KOPT-K1 (cell line): Measurements from ENCODE around the gene POTEC.
"Not testable (repeated sequence)": the region's sequence is repeated elsewhere in the genome, so short reads cannot be mapped to it uniquely, and the experiment has no call there.

Experiments used
- H3K27ac ChIP-seq: fragments of 200-600 bp; sonication (generic); 2 replicates; pipeline ENCODE4 v1.5.1; 2016; ENCODE audit warnings: antibody characterized with exemption, mild to moderate bottlenecking, low read depth, low read length; ENCODE audit not compliant: poor library complexity, severe bottlenecking
- H3K36me3 ChIP-seq: fragments of 200-600 bp; sonication (generic); 2 replicates; pipeline ENCODE4 v1.5.1; 2017; ENCODE audit warnings: antibody characterized with exemption, mild to moderate bottlenecking, low read length, moderate library complexity; ENCODE audit not compliant: insufficient read depth
- H3K9me3 ChIP-seq: fragments of 200-600 bp; sonication (generic); 2 replicates; pipeline ENCODE4 v1.5.1; 2017; ENCODE audit warnings: antibody characterized with exemption, low read length, mild to moderate bottlenecking; ENCODE audit not compliant: insufficient read depth, poor library complexity, severe bottlenecking

The POTEC gene

DNA sequence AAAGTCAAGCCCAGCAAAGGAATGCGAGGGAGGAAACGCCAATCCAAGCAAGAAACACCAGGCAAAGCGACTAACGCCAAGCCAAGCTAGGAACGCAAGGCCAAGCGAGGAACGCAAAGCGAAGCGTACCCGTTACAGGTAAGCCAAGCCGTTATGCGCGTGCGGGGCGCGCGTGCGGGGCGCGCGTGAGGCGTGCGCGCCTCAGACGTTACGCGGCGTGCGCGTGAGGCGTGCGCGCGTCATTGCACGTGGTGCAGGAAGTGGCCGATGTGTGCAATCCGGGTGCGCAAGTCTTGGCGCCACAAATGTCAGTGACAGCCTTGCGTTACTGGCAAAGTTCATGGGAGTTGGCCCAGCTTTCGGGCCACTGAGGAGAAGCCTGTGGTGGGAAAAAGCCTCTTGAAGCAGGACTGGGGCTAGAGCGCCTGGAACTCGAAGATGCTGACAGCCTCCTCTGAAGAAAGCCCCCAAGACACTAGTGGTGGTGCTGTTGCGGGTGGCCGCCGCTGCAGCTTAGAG lies at the start of gene POTEC:
Gene POTEC (minus strand): TSS at position 155 of the 519 bp plus-strand sequence. CDS start 454 bp downstream, outside the sequence.
- not testable (repeated sequence) for H3K9me3 ChIP-seq, H3K27ac ChIP-seq, H3K36me3 ChIP-seq

DNA sequence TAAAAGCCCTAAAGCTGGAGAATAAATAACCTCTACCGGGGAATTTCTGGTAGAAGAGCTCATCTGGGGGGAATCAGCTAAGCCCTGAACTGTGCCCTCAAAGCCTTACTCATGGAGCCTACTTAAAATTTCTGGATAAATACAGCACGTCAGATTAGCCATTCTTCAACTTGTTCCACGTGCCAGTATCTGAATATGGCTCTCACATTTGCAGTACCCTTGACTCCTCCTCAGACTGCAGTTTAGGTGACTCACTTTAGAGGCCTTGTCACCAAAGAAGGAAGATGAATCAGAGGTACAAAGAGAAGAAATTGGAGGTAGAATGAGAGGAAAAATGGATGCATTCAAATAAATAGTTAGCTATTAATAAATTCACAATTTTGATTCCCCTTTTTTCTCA lies 34.6 kb upstream of the POTEC start:
- H3K36me3 ChIP-seq, result no peaks in the 10 kb centered on the region
- no peaks in the 10 kb centered on the region for H3K9me3 ChIP-seq
- no peak overlapping the region for H3K27ac ChIP-seq

DNA sequence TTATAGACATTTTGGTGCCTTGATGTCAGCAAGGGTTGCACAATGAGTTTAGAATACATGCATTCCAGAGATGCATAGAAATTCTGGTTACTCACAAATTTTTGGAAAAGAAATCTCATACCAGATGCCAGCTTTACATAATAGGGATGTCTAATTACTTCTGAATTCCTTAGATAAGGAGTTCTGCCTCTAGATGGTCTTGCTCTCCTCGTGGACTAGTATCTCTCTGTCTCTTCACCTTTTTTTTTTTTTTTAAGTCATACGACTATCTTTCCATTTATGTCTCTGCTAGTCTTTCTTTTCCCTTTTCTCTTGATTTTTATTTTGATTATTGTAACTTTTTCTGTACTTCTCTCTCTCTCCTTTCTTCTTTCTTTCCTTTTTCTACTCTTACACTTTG lies 16.1 kb upstream of the POTEC start:
- not testable (repeated sequence) for H3K36me3 ChIP-seq, H3K27ac ChIP-seq, H3K9me3 ChIP-seq

DNA sequence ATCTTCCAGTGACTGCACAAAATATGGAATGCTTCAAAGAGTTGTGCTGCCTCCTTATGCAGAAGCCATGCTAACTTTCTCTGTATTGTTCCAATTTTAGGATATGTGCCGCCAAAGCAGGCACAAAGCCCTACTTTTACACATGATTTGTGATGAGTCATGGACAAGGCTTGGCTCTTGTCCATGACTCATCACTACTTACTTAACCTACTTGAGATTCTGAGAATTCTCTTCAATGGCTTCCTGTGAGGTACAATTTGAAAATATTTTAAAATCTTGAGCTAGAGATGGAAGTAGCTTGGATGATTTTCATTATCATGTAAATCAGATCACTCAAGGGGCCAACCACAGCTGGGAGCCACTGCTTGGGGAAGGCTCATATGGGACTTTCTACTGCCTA lies 11.7 kb downstream of the POTEC start:
- not testable (repeated sequence) for H3K9me3 ChIP-seq, H3K36me3 ChIP-seq, H3K27ac ChIP-seq

DNA sequence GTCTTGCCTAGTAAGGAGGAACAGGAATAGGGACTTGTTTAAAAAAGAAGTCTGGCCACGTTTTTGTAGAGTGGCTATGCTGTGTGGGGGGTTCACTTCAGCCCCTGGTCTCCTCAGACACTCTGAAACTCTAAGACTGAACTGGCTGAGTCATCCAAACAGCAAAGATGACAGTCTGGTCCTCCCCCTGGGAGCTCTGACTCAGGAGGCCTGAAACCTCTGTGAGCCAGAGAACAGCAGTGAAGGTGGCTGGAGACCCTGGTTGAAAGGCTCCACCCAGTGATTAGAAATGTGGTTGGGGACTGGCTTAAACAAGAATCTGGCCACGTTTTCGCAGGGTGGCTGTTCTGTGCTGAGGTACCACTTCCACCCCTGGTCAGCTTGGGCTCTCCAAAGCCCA lies 32.7 kb downstream of the POTEC start:
- not testable (repeated sequence) for H3K36me3 ChIP-seq, H3K27ac ChIP-seq, H3K9me3 ChIP-seq

DNA sequence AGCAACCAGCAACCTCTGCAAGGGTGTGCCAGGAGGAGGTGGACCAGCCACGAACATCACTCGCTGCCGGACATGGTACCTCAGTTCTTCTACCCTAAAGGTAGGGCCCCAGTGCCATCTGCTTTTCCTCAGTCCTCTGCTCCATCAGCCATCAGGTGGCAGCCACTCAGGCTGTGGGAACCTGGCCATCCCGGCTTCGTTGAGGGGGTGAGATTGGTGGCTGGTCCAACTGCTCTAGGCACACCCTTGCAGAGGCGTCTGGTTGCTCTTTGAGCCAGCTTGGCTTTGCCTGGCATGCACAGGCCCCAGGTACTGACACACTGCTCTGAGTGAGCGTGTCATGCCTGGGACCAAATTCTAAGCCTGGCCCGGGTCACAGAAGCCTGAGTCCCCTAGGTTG lies 39.7 kb downstream of the POTEC start:
- not testable (repeated sequence) for H3K27ac ChIP-seq, H3K9me3 ChIP-seq, H3K36me3 ChIP-seq

DNA sequence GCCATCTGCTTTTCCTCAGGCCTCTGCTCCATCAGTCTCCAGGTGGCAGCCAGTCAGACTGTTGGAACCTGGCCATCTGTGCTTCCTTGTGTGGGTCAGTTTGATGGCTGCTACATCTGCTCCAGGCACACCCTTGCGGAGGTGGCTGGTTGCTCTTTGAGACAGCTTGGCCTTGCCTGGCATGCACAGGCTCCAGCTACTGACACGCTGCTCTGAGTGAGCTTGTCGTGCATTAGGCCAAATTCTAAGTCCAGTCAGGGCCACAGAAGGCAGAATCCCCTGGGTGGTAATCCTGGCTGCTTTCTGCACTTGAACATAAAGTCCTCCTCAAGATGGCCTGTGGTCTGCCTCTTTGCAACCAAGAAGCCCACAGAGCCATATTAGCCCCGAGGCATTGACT lies 41.5 kb downstream of the POTEC start:
- not testable (repeated sequence) for H3K9me3 ChIP-seq, H3K36me3 ChIP-seq, H3K27ac ChIP-seq

DNA sequence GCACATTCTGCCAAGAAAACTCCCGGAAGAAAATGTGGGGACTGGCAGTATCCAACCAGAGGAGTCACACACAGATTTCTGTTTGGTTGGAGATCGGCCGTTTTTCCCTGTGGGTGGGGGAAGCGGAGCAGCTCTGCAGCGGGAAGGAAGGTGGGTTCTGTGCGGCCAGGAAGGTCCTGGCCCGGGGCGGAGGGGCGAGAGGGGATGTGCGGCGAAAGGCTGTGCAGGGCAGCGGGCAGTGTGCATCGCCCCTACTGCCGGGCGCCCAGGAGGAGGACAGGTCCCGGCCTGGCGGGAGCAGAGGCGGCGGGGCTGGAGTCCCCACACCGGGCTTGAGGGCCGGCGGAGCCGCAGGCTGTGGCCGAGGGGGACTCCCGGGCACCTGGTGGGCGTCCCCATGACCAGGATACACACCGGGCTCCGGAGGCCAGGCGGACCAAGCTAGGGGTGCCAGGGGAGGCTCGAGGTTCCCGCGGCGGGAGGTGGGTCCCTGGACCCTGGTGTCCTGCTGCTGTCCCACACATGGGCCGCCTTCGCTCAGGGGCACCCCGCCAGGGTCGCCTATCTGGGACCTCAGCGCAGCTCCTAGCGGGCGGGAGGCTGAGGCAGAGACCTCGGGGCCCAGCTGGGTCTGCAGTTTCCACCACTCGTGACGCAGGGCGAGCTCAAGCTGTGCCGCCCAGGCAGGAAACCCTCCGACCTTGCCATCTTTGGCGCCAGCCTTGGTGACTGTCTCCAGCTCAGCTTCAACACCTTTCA lies 54.0 kb downstream of the POTEC start:
- H3K9me3 ChIP-seq, H3K27ac ChIP-seq, H3K36me3 ChIP-seq: not testable (repeated sequence)

DNA sequence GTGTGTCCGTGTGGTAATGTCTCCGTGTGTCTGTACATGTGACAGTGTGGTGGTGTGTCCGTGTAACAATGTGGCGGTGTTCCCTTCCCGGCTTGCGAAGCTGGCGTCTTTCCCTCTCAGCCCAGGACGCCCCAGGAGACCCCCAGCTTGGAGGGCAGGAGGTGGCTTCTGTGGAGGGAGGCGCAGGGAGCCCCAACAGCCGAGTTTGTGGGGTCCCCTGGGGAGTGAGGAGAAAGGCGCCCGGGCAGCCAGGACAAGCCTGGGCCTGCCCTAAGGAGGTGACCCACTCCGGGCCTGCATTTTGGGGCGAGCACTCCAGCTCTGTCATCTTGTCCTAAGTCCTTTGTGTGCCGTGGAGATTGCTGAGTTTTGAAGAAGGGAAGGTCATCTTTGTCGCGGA lies 54.6 kb downstream of the POTEC start:
- H3K27ac ChIP-seq, H3K36me3 ChIP-seq: not testable (repeated sequence)

DNA sequence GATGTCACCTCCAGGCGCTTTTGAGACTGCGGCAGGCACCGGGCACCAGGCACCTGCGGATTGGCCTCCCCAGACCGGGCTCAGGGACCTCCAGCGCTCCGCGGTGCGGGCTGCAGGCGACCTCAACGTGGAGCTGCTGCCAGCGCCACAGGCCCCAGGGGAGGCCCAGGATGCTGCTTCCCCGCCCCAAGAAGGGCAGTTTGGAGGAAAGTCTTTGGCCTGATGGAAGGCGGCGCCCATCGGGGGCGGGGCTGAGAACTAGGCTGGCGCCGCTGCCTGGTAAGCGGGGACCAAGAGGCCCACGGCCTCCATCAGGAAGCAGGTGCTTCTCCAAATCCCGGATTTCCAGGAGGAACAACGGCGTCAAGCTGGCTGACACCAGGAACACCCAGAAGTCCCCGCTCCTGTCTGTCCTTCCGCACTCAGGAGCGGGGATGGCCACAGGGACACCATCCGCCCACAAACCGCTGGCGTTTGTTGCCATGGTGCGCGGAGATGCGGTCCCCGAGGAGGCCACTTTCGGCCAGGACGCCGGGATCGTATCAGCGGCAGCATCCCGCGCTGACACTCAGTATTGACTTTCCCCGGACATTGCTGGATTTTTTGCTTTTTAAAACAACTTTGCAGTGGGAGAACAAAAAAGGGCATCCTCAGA lies 56.3 kb downstream of the POTEC start:
- not testable (repeated sequence) for H3K36me3 ChIP-seq, H3K27ac ChIP-seq, H3K9me3 ChIP-seq

More for the DNA sequence above, 54.6 kb downstream of the POTEC start:
- not testable (repeated sequence) for H3K9me3 ChIP-seq

DNA sequence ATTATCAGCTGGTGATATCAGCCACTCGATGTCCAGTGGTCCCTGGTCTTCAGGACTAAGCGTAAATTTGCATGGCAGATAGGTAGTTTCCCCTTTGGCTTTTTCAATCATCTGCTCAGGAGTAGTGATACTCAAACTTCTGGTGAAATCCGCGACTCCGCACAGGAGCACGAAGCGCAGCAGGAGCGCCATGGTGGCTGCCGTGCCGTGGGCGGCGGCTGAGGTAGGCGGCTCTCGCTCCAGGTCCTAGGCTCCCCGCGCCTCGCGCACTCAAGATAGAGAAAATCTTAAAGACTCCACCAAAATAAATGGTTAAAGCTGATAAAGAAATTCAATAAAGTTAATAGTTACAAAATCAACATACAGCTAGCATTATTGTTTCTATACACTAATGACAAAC lies 64.3 kb downstream of the POTEC start:
- not testable (repeated sequence) for H3K9me3 ChIP-seq, H3K27ac ChIP-seq, H3K36me3 ChIP-seq

DNA sequence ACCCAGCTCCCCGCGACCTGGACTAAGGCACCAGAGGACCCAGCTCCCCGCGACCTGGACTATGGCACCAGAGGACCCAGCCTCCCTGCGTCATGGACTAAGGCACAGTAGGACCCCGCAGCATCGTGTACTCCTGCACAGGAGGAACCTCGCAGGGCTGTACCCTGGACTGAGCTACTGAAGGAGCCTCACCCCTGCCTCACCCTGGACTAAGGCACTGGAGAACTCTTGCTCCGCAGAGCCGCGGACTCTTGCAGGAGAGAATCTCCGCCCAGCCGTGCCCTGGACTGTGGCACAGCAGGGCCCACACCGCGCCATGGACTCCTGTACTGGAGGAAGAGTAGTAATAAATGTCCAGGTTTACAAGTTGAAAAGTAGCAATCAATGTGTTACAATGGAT lies 67.9 kb downstream of the POTEC start:
- not testable (repeated sequence) for H3K27ac ChIP-seq, H3K36me3 ChIP-seq, H3K9me3 ChIP-seq

DNA sequence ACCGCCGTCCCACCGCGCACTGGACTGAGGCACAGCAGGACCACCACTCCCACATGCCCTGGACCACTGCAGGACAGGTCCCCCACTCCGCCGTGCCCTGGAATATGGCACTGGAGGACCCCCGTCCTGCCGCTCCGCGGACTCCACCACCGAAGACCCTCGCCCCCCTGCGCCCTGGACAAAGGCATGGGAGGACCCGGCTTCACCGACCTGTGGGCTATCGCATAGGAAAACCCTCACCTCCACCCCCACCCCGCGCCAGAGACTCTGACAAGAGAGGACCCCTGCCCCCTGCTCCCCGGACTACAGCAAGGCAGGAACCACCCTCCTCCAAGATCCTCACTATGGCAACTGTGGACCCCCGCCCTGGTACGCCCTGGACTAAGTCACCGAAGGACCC lies 68.6 kb downstream of the POTEC start:
- H3K9me3 ChIP-seq, H3K36me3 ChIP-seq, H3K27ac ChIP-seq: not testable (repeated sequence)

DNA sequence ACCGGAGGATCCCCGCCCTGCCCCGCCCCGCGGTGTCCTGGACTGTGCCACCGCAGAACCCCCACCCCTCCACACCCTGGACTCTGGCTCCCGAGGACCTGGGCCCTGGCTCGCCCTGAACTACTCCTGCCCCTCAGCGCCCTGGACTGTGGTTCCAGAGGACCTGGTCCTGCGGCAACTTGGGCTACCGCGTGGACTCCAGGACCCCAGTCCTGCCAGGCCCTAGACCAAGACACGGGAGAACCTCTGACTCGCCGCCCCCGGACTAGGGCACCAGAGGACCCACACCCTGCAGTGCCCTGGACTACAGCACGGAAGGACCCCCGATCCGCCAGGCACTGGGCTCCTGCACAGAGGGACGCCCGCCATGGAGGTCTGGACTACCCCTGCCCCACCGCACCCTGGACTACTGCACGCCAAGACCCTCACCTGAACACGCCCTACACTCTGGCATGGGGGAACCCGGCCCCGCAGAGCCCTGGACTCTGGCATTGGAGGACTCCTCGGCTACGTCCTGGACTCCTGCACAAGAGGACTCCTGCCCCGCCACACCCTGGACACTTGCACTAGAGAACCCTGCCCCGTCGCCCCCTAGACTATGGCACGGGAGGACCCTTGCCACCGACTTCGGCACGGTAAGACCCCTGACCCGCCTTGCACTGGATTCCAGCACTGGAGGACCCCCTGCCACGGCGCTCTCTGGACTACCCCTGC lies 69.2 kb downstream of the POTEC start:
- H3K27ac ChIP-seq, H3K9me3 ChIP-seq, H3K36me3 ChIP-seq: not testable (repeated sequence)

DNA sequence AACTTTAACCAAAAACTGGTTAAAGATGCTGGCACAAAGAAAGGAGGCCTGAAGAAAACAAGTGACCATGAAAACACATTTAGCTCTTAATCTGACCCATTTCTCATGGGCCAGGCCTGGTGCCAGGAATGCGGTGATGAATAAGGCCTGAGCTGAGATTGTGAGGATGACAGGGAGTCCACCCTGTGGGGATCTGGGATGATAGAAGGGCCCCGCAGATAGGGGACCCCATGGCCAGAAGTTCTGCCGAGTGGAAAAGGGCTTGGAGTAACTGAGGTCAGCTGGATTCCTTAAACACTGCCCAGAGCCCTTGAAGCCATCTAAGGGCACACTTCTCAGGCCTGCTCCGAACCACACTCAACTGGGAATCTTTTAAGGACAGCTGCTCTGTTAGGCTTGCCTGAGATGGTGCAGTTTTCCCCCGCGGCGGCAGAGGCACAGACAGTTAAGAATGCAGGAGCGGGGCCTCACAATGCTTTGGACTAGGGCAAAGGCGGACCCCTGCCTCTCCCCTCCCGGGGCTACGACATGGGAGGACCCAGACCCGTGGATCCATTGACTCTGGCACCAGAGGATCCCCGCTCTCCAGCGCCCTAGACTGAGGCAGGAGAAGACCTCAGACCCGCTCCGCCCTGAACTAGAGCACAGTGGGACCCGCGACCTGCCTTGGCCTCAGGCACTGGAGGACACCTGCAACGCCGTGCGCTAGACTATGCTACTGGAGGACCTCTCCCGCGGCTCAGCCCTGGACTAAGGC lies 70.0 kb downstream of the POTEC start:
- not testable (repeated sequence) for H3K9me3 ChIP-seq, H3K27ac ChIP-seq, H3K36me3 ChIP-seq
